Measurements from ENCODE around the gene GP1BB. TPM values are rescaled to one million over a fixed set of nuclear protein-coding genes. Genes with fewer than 3 reads are reported as not detected.

GP1BB gene
- total and polyA plus RNA-seq, 2 of the 4 experiments (the other 2 are of a cell fraction) = 0.18 to 1.5 TPM

DNA sequence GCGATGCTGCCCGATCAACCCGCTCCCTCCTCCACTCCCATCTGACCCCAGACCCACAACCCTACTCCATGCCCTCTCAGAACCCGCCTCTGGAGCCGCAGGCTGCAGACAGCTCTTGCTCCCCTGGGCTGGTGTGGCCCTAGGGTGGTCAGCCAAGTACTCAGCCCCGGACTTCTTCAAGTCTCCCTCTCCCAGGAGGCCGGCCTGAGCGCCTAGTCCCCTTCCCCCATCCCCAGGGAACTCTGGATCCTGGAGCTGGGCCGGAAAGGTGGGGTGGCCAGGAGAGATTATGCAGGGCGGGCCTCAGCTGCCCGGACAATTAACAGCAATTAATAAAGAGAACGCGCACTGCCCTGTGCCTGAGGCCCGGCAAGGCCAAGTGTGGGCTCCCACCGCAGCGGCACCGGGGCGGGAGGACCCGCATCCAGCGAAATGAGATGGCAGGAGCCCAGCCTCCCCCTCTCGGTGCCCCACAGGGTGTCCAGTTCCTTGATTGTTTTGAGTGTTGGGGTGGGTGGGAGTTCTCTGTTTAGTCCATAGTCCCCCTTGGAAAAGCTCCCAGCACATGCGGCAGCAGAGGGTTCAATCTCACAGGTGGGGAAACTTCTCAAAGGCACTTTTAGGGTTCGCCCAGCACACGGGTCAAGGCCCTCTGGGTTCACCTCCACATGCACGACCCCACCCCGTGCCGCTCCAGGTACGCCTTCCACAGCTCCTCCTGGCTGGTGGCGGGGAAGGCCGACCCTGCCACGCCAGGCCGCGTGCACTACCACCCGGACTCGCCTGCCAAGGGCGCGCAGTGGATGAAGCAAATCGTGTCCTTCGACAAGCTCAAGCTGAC is 40.3 kb downstream of the GP1BB start (continued):
- TF ChIP-seq, protein P1, sequence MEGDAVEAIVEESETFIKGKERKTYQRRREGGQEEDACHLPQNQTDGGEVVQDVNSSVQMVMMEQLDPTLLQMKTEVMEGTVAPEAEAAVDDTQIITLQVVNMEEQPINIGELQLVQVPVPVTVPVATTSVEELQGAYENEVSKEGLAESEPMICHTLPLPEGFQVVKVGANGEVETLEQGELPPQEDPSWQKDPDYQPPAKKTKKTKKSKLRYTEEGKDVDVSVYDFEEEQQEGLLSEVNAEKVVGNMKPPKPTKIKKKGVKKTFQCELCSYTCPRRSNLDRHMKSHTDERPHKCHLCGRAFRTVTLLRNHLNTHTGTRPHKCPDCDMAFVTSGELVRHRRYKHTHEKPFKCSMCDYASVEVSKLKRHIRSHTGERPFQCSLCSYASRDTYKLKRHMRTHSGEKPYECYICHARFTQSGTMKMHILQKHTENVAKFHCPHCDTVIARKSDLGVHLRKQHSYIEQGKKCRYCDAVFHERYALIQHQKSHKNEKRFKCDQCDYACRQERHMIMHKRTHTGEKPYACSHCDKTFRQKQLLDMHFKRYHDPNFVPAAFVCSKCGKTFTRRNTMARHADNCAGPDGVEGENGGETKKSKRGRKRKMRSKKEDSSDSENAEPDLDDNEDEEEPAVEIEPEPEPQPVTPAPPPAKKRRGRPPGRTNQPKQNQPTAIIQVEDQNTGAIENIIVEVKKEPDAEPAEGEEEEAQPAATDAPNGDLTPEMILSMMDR (conservative IDR thresholded peaks at IDR 0.05; ENCODE audit: low read depth, low read length) = no peak

DNA sequence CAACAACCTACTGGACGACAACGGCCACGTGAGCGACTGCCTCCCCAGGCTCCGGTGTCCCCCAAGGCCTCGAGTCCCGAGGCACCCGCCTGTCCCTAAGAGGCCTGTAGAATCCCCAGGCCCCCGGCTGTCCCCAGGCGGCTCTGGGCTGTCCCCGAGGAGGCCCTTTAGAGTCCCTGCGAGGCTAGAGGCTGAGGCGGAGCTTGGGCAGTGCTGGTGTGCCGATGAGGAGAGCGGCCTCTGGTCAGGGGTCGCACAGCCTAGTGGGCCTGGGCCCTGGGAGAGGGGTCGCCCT is 40.9 kb downstream of the GP1BB start:
- Histone ChIP-seq H3K9me3 (ENCODE audit: control insufficient read depth, insufficient read depth, low read length) (peaks cover 4% of the 10 kb centered on the region; the same call in 1 of the 2 replicates), H3K79me1 (ENCODE audit: low read depth in 1 of 2, low read length in 2 of 2) (no peaks in the 10 kb centered on the region), H3K36me3 (ENCODE audit: control insufficient read depth, insufficient read depth, low read length) (no peaks in the 10 kb centered on the region), H3K14ac (replicated peaks; ENCODE audit: low read depth, low read length) (no peak overlapping the region), H2AFZ (replicated peaks; ENCODE audit: low read length, poor library complexity) (no peak overlapping the region), H4K91ac (ENCODE audit: insufficient read depth, low read depth, low read length) (no peak overlapping the region), H4K8ac (ENCODE audit: low read depth in 2 of 2, low read length in 2 of 2) (no peak overlapping the region), H3K4me1 (ENCODE audit: control insufficient read depth, insufficient read depth, low read length) (peaks cover 4% of the 10 kb centered on the region; the same call in 1 of the 2 replicates), H3K27ac (ENCODE audit: insufficient read depth, low read length) (no peak overlapping the region), H3K4me2 (ENCODE audit: low read depth, low read length) (no peak overlapping the region), H3K23ac (ENCODE audit: low read depth, low read length) (no peak overlapping the region), H2BK120ac (ENCODE audit: low read depth, low read length) (no peak overlapping the region), H3K56ac (ENCODE audit: extremely low read depth, insufficient read depth, low read length) (no peak overlapping the region), H4K5ac (ENCODE audit: low read depth, low read length) (no peak overlapping the region), H2AK5ac (ENCODE audit: low read depth, low read length) (no peak overlapping the region), H2BK5ac (ENCODE audit: low read depth, low read length, poor library complexity, severe bottlenecking) (no peak overlapping the region), H3K18ac (ENCODE audit: low read depth, low read length) (no peak overlapping the region), H3K27me3 (ENCODE audit: control insufficient read depth, insufficient read depth, low read length) (peaks cover 93% of the 10 kb centered on the region), H2BK15ac (ENCODE audit: low read depth, low read length) (no peak overlapping the region), H3K4me3 (ENCODE audit: insufficient read depth, low read depth, low read length) (no peak overlapping the region), H3K4ac (ENCODE audit: low read depth, low read length) (no peak overlapping the region), H2AK9ac (replicated peaks; ENCODE audit: low read depth, low read length, poor library complexity) (no peak overlapping the region), H3K9me1 (ENCODE audit: insufficient read depth, low read length) (no peaks in the 10 kb centered on the region), H4K20me1 (ENCODE audit: insufficient read depth, low read length) (no peaks in the 10 kb centered on the region), H3K9ac (ENCODE audit: low read depth, low read length) (no peak overlapping the region), H2BK20ac (ENCODE audit: low read depth, low read length) (no peak overlapping the region)
- ATAC-seq (ENCODE audit: low read depth) (no peak), DNase-seq (no peak)
- dilution Hi-C loops (cut with HindIII; ENCODE audit: low sequenced_read_pairs, unreplicated experiment) = no loop called here
- 53% methylated on average over 6 of the region's 17 CpGs; no CpG with 5 or more reads in 1 of the 2 experiments for WGBS, 2 experiments (ENCODE audit: extremely low coverage in 2 of 2, insufficient read length in 1 of 2)
- ChIA-PET POLR2A (ENCODE audit: unreplicated experiment) (no interaction called here), CTCF (no interaction called here)
- in situ Hi-C loops (cut with MboI; ENCODE audit: low sequenced_read_pairs) = no loop called here
- BruUV-seq (replicated peaks) = no TSS peak
- intact Hi-C loops (cut with micrococcal nuclease) = no loop called here
- TF ChIP-seq, protein P2, sequence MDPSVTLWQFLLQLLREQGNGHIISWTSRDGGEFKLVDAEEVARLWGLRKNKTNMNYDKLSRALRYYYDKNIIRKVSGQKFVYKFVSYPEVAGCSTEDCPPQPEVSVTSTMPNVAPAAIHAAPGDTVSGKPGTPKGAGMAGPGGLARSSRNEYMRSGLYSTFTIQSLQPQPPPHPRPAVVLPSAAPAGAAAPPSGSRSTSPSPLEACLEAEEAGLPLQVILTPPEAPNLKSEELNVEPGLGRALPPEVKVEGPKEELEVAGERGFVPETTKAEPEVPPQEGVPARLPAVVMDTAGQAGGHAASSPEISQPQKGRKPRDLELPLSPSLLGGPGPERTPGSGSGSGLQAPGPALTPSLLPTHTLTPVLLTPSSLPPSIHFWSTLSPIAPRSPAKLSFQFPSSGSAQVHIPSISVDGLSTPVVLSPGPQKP (IDR thresholded peaks at IDR 0.05; ENCODE audit: borderline replicate concordance, low read depth, low read length) = no peak
- TF ChIP-seq, protein P3, sequence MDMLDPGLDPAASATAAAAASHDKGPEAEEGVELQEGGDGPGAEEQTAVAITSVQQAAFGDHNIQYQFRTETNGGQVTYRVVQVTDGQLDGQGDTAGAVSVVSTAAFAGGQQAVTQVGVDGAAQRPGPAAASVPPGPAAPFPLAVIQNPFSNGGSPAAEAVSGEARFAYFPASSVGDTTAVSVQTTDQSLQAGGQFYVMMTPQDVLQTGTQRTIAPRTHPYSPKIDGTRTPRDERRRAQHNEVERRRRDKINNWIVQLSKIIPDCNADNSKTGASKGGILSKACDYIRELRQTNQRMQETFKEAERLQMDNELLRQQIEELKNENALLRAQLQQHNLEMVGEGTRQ (IDR thresholded peaks at IDR 0.05; ENCODE audit: low read depth, low read length) = no peak
- TF ChIP-seq, protein P1 (conservative IDR thresholded peaks at IDR 0.05; ENCODE audit: low read depth, low read length) = no peak
- TF ChIP-seq BHLHE40 (IDR thresholded peaks at IDR 0.05; ENCODE audit: low read depth, low read length) (no peak), RCOR1 (IDR thresholded peaks at IDR 0.05; ENCODE audit: insufficient replicate concordance, low read length) (no peak), POLR2A (IDR thresholded peaks at IDR 0.05; ENCODE audit: low read depth, low read length) (no peak), MAZ (IDR thresholded peaks at IDR 0.05; ENCODE audit: borderline replicate concordance, low read depth, low read length) (no peak), MXI1 (IDR thresholded peaks at IDR 0.05; ENCODE audit: borderline replicate concordance, low read depth, low read length) (no peak), CEBPB (IDR thresholded peaks at IDR 0.05; ENCODE audit: low read depth, low read length) (no peak)

Measured in IMR-90 (cell line).